Effector memory CD4-positive, alpha-beta T cell (primary cell): ENCODE data around the gene ANTXR1.

Experiments used
- DNase-seq, 3 donors: peaks; one replicate each; pipeline ENCODE4 v3.0.0-alpha.2; 2020
- H3K27ac ChIP-seq: 2 replicates; pipeline ENCODE4 v1.7.0; 2013; ENCODE audit warnings: mild to moderate bottlenecking, low read length, moderate library complexity; ENCODE audit not compliant: insufficient read depth, poor library complexity, severe bottlenecking
- H3K27me3 ChIP-seq: replicated peaks from 2 replicates; pipeline ENCODE4 v1.7.0; 2013; ENCODE audit warnings: mild to moderate bottlenecking, low read length; ENCODE audit not compliant: insufficient read depth, control insufficient read depth, poor library complexity, severe bottlenecking
- H3K36me3 ChIP-seq: 2 replicates; pipeline ENCODE4 v1.7.0; 2013; ENCODE audit warnings: mild to moderate bottlenecking, low read length, moderate library complexity; ENCODE audit not compliant: control insufficient read depth, insufficient read depth
- H3K4me1 ChIP-seq: 2 replicates; pipeline ENCODE4 v1.7.0; 2013; ENCODE audit warnings: low read length, mild to moderate bottlenecking; ENCODE audit not compliant: control insufficient read depth, insufficient read depth, poor library complexity, severe bottlenecking
- H3K4me3 ChIP-seq: 2 replicates; pipeline ENCODE4 v1.7.0; 2013; ENCODE audit warnings: low read length, low read depth, mild to moderate bottlenecking; ENCODE audit not compliant: insufficient read depth, poor library complexity, severe bottlenecking
- H3K9me3 ChIP-seq: 2 replicates; pipeline ENCODE4 v1.7.0; 2013; ENCODE audit warnings: mild to moderate bottlenecking, low read length, moderate library complexity; ENCODE audit not compliant: control insufficient read depth

ANTXR1 gene

GRCh38 chr2:69211048-69211447 is 198.1 kb downstream of the ANTXR1 start:
- H3K27ac ChIP-seq: no peak overlapping the region
- no peaks in the 10 kb centered on the region for H3K27me3 ChIP-seq
- H3K36me3 ChIP-seq: no peaks in the 10 kb centered on the region
- H3K9me3 ChIP-seq: no peaks in the 10 kb centered on the region
- no peak for DNase-seq
- no peak overlapping the region for H3K4me3 ChIP-seq
- no peaks in the 10 kb centered on the region for H3K4me1 ChIP-seq

DNA sequence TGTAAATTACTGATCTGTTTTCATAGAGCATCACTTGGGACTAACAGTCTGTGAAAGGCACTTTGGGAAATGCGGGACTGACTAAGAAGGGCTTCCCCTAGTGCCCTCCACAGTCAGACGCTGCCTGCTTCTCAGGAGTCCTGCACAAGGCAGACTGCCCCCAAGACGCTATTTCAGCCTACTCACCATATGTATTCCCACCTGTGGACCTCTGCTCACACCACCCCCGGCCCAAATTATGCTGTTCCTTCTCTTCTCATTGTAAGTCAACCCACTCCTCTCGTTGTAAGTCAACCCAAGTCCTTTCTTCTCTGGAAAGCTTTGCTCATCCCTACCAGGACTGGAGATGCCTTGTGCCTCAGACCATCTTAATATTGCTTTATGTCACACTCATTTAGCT is 198.7 kb downstream of the ANTXR1 start:
- H3K36me3 ChIP-seq: no peaks in the 10 kb centered on the region
- H3K9me3 ChIP-seq: no peaks in the 10 kb centered on the region
- H3K4me3 ChIP-seq: no peak overlapping the region
- no peaks in the 10 kb centered on the region for H3K27me3 ChIP-seq
- no peaks in the 10 kb centered on the region for H3K4me1 ChIP-seq
- no peak overlapping the region for H3K27ac ChIP-seq
- no peak for DNase-seq

DNA sequence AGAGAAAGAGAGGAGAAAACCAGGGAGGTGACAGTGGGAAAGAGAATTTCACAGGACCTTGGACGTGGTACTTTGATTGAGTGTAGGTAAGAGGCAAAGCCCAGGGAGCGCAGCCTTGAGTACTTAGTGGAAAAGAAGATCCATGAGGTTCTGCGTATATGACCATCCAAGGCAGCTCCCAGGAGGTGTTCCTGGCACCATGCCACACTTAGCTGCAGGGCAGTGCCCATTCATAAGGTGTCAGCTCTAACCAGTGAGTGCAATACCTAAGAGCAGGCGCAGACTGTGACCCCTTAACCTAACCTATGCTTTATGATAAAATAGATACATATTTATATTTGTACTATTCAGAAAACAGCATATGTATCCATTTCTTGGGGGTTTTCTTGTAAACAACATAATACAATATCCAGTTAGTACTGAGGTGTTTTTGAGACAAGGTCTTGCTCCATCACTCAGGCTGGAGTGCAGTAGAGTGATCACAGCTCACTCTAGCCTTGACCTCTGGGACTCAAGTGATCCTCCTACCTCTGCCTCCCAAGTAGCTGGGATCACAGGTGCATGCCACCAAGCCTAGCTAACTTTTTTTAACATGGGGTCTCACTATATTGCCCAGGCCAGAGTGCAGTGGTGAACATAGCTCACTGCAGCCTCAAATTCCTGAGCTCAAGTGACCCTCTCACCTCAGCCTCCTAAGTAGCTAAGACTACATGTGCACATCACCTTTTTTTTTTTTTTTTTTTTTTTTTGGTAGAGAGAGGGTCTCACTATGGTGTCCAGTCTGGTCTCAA is 199.5 kb downstream of the ANTXR1 start:
- no peak overlapping the region for H3K27ac ChIP-seq
- H3K9me3 ChIP-seq: no peaks in the 10 kb centered on the region
- H3K4me1 ChIP-seq: no peaks in the 10 kb centered on the region
- no peak overlapping the region for H3K4me3 ChIP-seq
- no peaks in the 10 kb centered on the region for H3K36me3 ChIP-seq
- no peaks in the 10 kb centered on the region for H3K27me3 ChIP-seq
- DNase-seq: no peak

DNA sequence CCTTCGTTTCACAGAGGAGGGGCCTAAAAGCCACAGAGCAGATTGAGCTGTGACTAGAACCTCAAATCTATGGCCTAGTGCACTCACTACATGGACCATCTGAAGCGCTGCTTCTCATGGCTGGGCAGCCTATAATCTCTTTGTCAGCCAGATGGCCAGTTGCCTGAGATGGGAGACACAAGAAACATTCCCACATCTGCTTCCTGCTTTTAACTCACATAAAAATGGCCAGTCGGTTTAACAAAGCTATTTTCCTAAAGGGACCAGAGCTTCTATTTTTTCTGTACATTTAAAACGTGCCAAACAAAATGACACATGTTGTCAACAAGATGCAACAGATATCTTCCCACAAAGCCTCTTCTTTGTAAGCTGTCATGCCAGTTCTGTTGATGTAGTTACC is 200.2 kb downstream of the ANTXR1 start:
- Histone ChIP-seq H3K4me3 (no peak overlapping the region), H3K4me1 (no peaks in the 10 kb centered on the region), H3K27ac (no peak overlapping the region), H3K9me3 (no peaks in the 10 kb centered on the region), H3K36me3 (no peaks in the 10 kb centered on the region), H3K27me3 (no peaks in the 10 kb centered on the region)
- no peak for DNase-seq

DNA sequence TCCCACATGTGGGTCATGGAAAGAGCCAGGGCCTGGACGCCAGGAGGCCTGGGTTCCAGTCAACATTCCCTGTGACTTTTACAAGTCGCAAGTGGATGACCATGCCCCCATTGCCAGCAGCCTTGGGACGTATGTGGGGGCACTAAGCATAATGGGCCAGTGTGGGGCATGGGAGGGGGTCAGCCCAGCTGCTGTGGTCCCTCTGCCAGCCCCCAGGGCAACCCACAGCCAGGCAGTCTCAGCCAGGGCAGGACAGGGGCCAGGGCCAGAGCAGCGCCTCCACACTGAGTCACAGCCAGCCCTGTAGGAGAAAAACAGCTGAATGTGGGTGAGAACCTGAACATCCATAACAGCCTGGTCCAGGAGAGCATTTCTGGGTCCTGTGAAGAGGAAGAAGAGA is 200.8 kb downstream of the ANTXR1 start:
- H3K9me3 ChIP-seq: no peaks in the 10 kb centered on the region
- no peaks in the 10 kb centered on the region for H3K4me1 ChIP-seq
- H3K27me3 ChIP-seq: no peaks in the 10 kb centered on the region
- H3K27ac ChIP-seq: no peak overlapping the region
- H3K36me3 ChIP-seq: no peaks in the 10 kb centered on the region
- DNase-seq: no peak
- no peak overlapping the region for H3K4me3 ChIP-seq

- Histone ChIP-seq H3K9me3 (no peaks in the 10 kb centered on the region), H3K27me3 (no peaks in the 10 kb centered on the region), H3K4me3 (no peak overlapping the region), H3K4me1 (no peaks in the 10 kb centered on the region), H3K36me3 (no peaks in the 10 kb centered on the region), H3K27ac (no peak overlapping the region)
- DNase-seq: no peak
These were observed 201.9 kb downstream of the ANTXR1 start for GRCh38 chr2:69214898-69215297.

GRCh38 chr2:69216535-69217332 is 203.8 kb downstream of the ANTXR1 start:
- no peaks in the 10 kb centered on the region for H3K27me3 ChIP-seq
- H3K4me3 ChIP-seq: no peak overlapping the region
- H3K27ac ChIP-seq: no peak overlapping the region
- DNase-seq: no peak
- H3K36me3 ChIP-seq: no peaks in the 10 kb centered on the region
- no peaks in the 10 kb centered on the region for H3K9me3 ChIP-seq
- H3K4me1 ChIP-seq: no peaks in the 10 kb centered on the region

DNA sequence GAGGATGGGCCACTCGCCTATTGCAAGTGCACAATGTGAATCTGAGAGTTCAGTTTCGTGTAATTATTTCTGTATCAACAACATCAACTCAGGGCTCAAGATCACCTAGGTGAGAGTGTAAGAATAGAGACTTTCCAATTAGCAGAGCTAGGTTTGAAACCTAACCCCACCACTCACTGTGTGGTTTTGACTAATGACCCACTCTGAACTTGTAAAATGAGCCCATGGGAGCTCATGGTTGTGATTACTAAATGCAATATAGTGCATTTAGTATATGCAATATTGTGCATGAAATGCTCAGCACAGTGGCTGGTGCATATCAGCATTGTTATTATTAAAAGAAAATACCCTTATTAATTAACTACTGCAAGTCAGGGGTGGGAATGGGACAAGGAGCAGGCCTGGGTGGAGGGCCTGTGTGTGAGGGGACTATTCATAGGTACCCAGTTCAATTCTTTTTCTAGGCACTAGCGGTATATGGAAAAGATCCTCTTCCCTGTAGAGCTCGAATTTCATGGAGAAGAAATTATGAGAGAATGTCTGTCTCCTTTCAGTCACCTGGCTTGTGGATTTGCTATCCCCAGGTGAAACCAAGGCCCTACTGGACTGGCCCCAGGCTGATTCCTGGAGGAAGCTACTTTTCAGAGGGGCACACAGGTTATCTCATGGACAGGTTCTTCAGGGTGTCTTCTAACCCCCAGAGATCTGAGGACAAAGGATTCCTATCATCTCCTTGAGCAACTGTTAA is 204.5 kb downstream of the ANTXR1 start:
- no peaks in the 10 kb centered on the region for H3K27me3 ChIP-seq
- no peak overlapping the region for H3K4me3 ChIP-seq
- H3K36me3 ChIP-seq: no peaks in the 10 kb centered on the region
- H3K9me3 ChIP-seq: no peaks in the 10 kb centered on the region
- no peaks in the 10 kb centered on the region for H3K4me1 ChIP-seq
- H3K27ac ChIP-seq: no peak overlapping the region
- no peak for DNase-seq

DNA sequence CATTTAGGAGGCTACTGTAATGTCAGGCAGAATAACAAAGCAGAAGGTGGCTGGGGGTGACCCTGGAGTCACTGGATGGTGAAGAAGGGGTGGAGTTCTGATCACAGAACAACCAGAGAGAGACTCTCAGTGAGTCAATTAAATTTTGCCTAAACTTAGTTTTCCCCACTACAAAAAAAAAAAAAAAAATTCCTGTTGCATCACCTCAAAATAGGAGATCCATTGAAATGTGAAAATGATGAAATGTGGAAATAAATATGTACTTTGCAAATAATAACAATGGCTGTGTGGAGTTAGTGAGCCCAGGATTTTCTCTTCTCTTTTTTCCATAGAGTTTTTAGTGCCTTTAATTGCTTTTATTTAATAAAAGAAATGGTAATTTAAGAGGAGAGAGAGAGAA is 208.5 kb downstream of the ANTXR1 start:
- H3K4me1 ChIP-seq: no peaks in the 10 kb centered on the region
- H3K27ac ChIP-seq: no peak overlapping the region
- H3K9me3 ChIP-seq: no peaks in the 10 kb centered on the region
- no peak for DNase-seq
- H3K4me3 ChIP-seq: no peak overlapping the region
- H3K27me3 ChIP-seq: no peaks in the 10 kb centered on the region
- H3K36me3 ChIP-seq: no peaks in the 10 kb centered on the region
